GM18511 (cell line): ENCODE results near the gene TTC32.

ENCODE experiments used
- ATAC-seq: cut with Tn5 transposase; IDR thresholded peaks from one replicate; pipeline ENCODE4 v1.9.1; 2021; ENCODE audit warnings: mild to moderate bottlenecking, moderate library complexity; ENCODE audit not compliant: unreplicated experiment

TTC32 gene

GRCh38 chr2:19854596-19855541 lies 46.9 kb downstream of the TTC32 start:
- ATAC-seq = no peak

- ATAC-seq = no peak
Measured at GRCh38 chr2:19851116-19851695, 50.6 kb downstream of the TTC32 start.

GRCh38 chr2:19850056-19851050 lies 51.4 kb downstream of the TTC32 start:
- ATAC-seq = no peak

- ATAC-seq = no peak
Measured at GRCh38 chr2:19848952-19849351, 52.8 kb downstream of the TTC32 start.

GRCh38 chr2:19848029-19848750 lies 53.6 kb downstream of the TTC32 start:
- no peak for ATAC-seq

GRCh38 chr2:19847486-19847885 lies 54.3 kb downstream of the TTC32 start:
- ATAC-seq = no peak
